Measurements from ENCODE around the gene G2E3. TPM values are rescaled to one million over a fixed set of nuclear protein-coding genes. Genes with fewer than 3 reads are reported as not detected.
A peak's percentile ranks its signal among the peaks of the same experiment; 100 is the strongest.

The G2E3 gene
- 10 to 100 TPM; 12.3 to 22.2 (median 12.5) TPM for total RNA-seq

GRCh38 chr14:30558675-30559555 lies at the start of gene G2E3:
TSS of gene G2E3 (plus strand) at chr14:30559158. CDS start at chr14:30581080, 21,922 bp downstream.
- TF ChIP-seq, protein P1, sequence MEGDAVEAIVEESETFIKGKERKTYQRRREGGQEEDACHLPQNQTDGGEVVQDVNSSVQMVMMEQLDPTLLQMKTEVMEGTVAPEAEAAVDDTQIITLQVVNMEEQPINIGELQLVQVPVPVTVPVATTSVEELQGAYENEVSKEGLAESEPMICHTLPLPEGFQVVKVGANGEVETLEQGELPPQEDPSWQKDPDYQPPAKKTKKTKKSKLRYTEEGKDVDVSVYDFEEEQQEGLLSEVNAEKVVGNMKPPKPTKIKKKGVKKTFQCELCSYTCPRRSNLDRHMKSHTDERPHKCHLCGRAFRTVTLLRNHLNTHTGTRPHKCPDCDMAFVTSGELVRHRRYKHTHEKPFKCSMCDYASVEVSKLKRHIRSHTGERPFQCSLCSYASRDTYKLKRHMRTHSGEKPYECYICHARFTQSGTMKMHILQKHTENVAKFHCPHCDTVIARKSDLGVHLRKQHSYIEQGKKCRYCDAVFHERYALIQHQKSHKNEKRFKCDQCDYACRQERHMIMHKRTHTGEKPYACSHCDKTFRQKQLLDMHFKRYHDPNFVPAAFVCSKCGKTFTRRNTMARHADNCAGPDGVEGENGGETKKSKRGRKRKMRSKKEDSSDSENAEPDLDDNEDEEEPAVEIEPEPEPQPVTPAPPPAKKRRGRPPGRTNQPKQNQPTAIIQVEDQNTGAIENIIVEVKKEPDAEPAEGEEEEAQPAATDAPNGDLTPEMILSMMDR (IDR thresholded peaks at IDR 0.05), result no peak
- TF ChIP-seq POLR2A (IDR thresholded peaks at IDR 0.05) (peak; percentile 64), POLR2AphosphoS5 (IDR thresholded peaks at IDR 0.05) (peak; percentile 61 to 88 (median 80))
- intact Hi-C loops (cut with DNase I; ENCODE audit: low total_unique reads), result no loop called here
- no peaks in the 10 kb centered on the region for H3K27me3 ChIP-seq

GRCh38 chr14:30517737-30518136 lies 41.2 kb upstream of the G2E3 start:
- Histone ChIP-seq H3K27me3 (no peaks in the 10 kb centered on the region), H3K36me3 (no peaks in the 10 kb centered on the region)

More at GRCh38 chr14:30558675-30559555, at the start of gene G2E3:
- Histone ChIP-seq H3K4me1 (no peaks in the 10 kb centered on the region), H3K36me3 (no peaks in the 10 kb centered on the region), H3K27ac (peak within 1 kb of the TSS; percentile 75 to 87), H3K4me3 (peak within 1 kb of the TSS; percentile 75 to 89 (median 79)), H3K9me3 (no peaks in the 10 kb centered on the region)
- DNase-seq (ENCODE audit: low spot score in 2 of 2), result peak; percentile 78 to 79

DNA sequence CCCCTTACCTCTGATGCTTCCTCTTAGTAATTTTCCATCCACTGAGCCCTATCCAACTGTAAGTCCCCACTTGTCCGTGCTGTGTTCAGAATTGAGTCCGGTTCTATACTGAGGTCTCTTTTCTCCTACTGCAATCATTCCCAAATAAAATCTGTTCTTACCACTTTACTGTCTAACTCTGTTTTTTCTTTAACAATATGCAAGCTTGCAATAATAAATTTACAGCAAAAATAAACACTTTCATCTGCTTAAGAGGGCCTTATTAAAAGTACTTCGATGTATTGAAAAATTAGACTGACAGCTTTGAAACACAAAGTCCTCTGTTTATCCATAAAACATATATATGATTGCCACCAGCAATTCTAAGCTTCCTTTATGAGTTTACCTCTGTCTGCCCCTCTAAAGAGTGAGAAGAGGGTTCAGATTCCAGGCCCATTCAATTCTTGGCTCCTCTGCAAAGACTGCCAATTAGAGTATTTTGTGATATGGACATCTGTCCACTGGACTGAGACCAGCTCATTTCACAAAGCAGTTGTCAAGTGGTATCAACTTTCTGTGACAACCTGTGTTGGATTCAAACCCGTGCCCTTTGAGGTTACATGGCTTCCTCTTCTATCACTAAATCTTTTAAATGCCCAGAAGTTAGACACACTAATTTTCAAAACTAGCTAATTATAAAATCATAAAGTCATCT lies 39.9 kb upstream of the G2E3 start:
- no peak overlapping the region for H3K27ac ChIP-seq
- H3K36me3 ChIP-seq, result no peaks in the 10 kb centered on the region
- H3K27me3 ChIP-seq, result no peaks in the 10 kb centered on the region
- no peak for DNase-seq (ENCODE audit: low spot score in 2 of 2)
- H3K4me1 ChIP-seq, result no peaks in the 10 kb centered on the region
- H3K4me3 ChIP-seq, result no peak overlapping the region
- no peaks in the 10 kb centered on the region for H3K9me3 ChIP-seq
- intact Hi-C loops (cut with DNase I; ENCODE audit: low total_unique reads), result no loop called here
- TF ChIP-seq POLR2AphosphoS5 (IDR thresholded peaks at IDR 0.05) (no peak), POLR2A (IDR thresholded peaks at IDR 0.05) (no peak)
- TF ChIP-seq, protein P1 (IDR thresholded peaks at IDR 0.05), result no peak

More at GRCh38 chr14:30517737-30518136, 41.2 kb upstream of the G2E3 start:
- Histone ChIP-seq H3K27ac (no peak overlapping the region), H3K4me3 (no peak overlapping the region), H3K9me3 (no peaks in the 10 kb centered on the region), H3K4me1 (no peaks in the 10 kb centered on the region)
- intact Hi-C loops (cut with DNase I; ENCODE audit: low total_unique reads), result no loop called here
- no peak for DNase-seq (ENCODE audit: low spot score in 2 of 2)
- TF ChIP-seq, protein P1 (IDR thresholded peaks at IDR 0.05), result no peak
- TF ChIP-seq POLR2AphosphoS5 (IDR thresholded peaks at IDR 0.05) (no peak), POLR2A (IDR thresholded peaks at IDR 0.05) (no peak)

- Histone ChIP-seq H3K27ac (no peak overlapping the region), H3K27me3 (no peaks in the 10 kb centered on the region), H3K4me3 (no peak overlapping the region), H3K4me1 (no peaks in the 10 kb centered on the region), H3K36me3 (no peaks in the 10 kb centered on the region), H3K9me3 (no peaks in the 10 kb centered on the region)
- no peak for DNase-seq (ENCODE audit: low spot score in 2 of 2)
- intact Hi-C loops (cut with DNase I; ENCODE audit: low total_unique reads), result no loop called here
- TF ChIP-seq, protein P1 (IDR thresholded peaks at IDR 0.05), result no peak
- TF ChIP-seq POLR2AphosphoS5 (IDR thresholded peaks at IDR 0.05), result no peak
- TF ChIP-seq POLR2A (IDR thresholded peaks at IDR 0.05), result no peak
These were observed 39.0 kb upstream of the G2E3 start for GRCh38 chr14:30519961-30520360.

- intact Hi-C loops (cut with DNase I; ENCODE audit: low total_unique reads), result no loop called here
- no peaks in the 10 kb centered on the region for H3K4me1 ChIP-seq
These were observed 38.4 kb upstream of the G2E3 start for GRCh38 chr14:30520536-30520935.

More at GRCh38 chr14:30520536-30520935, 38.4 kb upstream of the G2E3 start:
- no peaks in the 10 kb centered on the region for H3K36me3 ChIP-seq
- no peak for DNase-seq (ENCODE audit: low spot score in 2 of 2)
- H3K9me3 ChIP-seq, result no peaks in the 10 kb centered on the region
- no peak overlapping the region for H3K4me3 ChIP-seq
- H3K27ac ChIP-seq, result no peak overlapping the region
- no peaks in the 10 kb centered on the region for H3K27me3 ChIP-seq
- TF ChIP-seq POLR2A (IDR thresholded peaks at IDR 0.05), result no peak
- no peak for TF ChIP-seq POLR2AphosphoS5 (IDR thresholded peaks at IDR 0.05)
- TF ChIP-seq, protein P1 (IDR thresholded peaks at IDR 0.05), result no peak
